ENCODE results near the gene RET.

RET gene

DNA sequence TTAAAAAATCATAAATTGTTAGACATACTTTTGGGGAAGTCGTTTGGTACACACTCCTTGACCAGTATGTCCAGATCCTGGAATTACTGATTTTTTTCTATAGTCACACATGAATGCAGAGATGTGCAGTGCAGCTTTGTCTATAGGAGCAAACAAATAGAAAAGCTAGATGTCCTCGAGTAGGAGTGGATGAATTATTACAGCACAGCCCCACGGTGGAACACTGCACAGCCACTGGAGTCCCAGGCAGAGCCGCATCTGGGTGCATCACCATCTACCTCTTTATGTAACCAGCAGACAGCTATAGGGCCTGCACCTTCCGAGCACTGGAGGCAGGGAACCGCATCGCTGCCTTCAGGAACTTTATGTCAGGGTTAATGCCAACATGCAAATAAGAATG is 17.0 kb upstream of the RET start:
- TF ChIP-seq CTCF (IDR thresholded peaks at IDR 0.05; ENCODE audit: insufficient read depth, low read length, missing control alignments): no peak
- no peak for DNase-seq (ENCODE audit: low read depth, low spot score)
- CTCF ChIA-PET: no interaction called here
- H3K4me3 ChIP-seq (ENCODE audit: low read depth, low read length): no peak overlapping the region
- POLR2A ChIA-PET: no interaction called here

GRCh38 chr10:43060291-43060690 is 16.6 kb upstream of the RET start:
- CTCF ChIA-PET: no interaction called here
- DNase-seq (ENCODE audit: low read depth, low spot score): no peak
- no peak overlapping the region for H3K4me3 ChIP-seq (ENCODE audit: low read depth, low read length)
- POLR2A ChIA-PET: no interaction called here
- no peak for TF ChIP-seq CTCF (IDR thresholded peaks at IDR 0.05; ENCODE audit: insufficient read depth, low read length, missing control alignments)

- no peak for DNase-seq (ENCODE audit: low read depth, low spot score)
- H3K4me3 ChIP-seq (ENCODE audit: low read depth, low read length): no peak overlapping the region
- ChIA-PET POLR2A (no interaction called here), CTCF (no interaction called here)
- TF ChIP-seq CTCF (IDR thresholded peaks at IDR 0.05; ENCODE audit: insufficient read depth, low read length, missing control alignments): no peak
These were observed 15.5 kb upstream of the RET start for GRCh38 chr10:43061331-43061730.

GRCh38 chr10:43061760-43062159 is 15.1 kb upstream of the RET start:
- no peak for DNase-seq (ENCODE audit: low read depth, low spot score)
- CTCF ChIA-PET: no interaction called here
- TF ChIP-seq CTCF (IDR thresholded peaks at IDR 0.05; ENCODE audit: insufficient read depth, low read length, missing control alignments): no peak
- POLR2A ChIA-PET: no interaction called here
- no peak overlapping the region for H3K4me3 ChIP-seq (ENCODE audit: low read depth, low read length)

DNA sequence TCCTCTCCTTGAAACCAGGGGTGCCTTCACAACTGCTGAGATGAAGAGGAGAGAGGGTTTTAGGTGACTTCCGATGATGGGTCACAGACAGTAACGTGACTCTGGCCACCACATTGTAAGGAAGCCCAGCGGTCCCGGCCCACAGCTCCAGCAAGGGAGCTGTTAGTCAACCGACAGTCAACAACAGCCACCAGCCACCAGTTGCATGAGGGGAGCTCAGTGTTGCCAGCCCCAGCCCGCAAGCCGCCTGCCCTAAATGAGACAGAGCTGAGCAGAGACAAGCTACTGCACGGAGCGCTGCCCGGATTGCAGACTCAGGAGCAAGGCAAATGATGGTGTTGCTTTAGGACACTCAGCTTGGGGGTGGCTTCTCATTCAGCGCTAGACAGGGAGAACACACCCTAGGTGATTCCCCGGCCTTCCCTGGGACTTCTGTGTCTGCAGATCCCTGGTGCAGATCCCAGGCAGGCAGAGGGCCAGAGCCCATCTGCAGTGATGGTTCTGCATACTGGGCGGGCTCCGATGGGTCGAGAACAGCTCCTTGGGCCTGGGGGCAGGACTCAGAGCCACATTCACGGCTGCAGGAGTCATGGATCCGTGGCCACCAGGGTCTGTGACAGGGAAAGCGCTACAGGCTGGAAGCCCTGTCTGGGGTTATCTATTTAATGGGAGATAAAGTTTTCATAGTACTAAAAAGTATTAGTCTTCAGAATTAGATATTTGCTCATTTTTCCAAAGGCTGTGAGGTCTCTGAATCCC is 14.3 kb upstream of the RET start:
- CTCF ChIA-PET: no interaction called here

More for the DNA sequence above, 14.3 kb upstream of the RET start:
- no peak for TF ChIP-seq CTCF (IDR thresholded peaks at IDR 0.05; ENCODE audit: insufficient read depth, low read length, missing control alignments)
- POLR2A ChIA-PET: no interaction called here
- H3K4me3 ChIP-seq (ENCODE audit: low read depth, low read length): no peak overlapping the region
- DNase-seq (ENCODE audit: low read depth, low spot score): no peak
